GM23338 (cell line): ENCODE data around the gene VMO1.

Experiments
- CTCF ChIP-seq, 2 experiments: fragments of 200-600 bp in 1 of 2; sonication (generic) in 1 of 2; conservative IDR thresholded peaks; 2 replicates each; pipeline versions ENCODE4 v1.5.1 to v1.6.1; 2016 to 2017; ENCODE audit warnings: antibody characterized with exemption in 2 of 2, low read depth in 2 of 2, mild to moderate bottlenecking in 2 of 2, moderate library complexity in 1 of 2
- EZH2 ChIP-seq: fragments of 200-600 bp; sonication (generic); IDR thresholded peaks from one replicate; pipeline ENCODE4 v1.8.0; 2017; ENCODE audit warnings: antibody characterized with exemption, mild to moderate bottlenecking, low read depth; ENCODE audit not compliant: unreplicated experiment
- EZH2phosphoT487 ChIP-seq: fragments of 200-600 bp; sonication (generic); IDR thresholded peaks from one replicate; pipeline ENCODE4 v1.8.1; 2018; ENCODE audit warnings: antibody characterized with exemption; ENCODE audit not compliant: unreplicated experiment

DNA sequence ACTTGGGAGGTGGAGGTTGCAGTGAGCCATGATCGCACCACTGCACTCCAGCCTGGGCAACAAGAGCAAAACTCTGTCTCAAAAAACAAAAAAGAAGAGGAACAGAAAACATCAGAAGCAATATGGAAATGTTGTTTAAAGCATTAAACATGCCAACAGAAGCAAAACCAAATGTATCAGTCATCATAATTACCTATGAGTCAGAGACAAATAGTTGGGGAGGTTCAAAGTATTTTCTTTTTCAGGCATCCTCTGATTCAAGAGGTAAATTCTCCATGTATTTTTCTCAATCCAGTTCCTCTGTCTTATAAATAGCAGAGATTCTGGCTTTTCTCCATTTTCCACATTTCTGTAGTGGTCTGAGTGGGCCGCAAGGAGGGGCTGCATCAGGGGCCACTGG lies 16.5 kb downstream of the VMO1 start:
- no peak for TF ChIP-seq EZH2
- TF ChIP-seq EZH2phosphoT487 = no peak
- TF ChIP-seq CTCF (conservative IDR thresholded peaks at IDR 0.05; ENCODE audit: low read depth in 2 of 2) = 0 out of 4 replicates have a peak, but pooled peaks of 1 of the 2 experiments have one; percentile 7
